ENCODE results near the gene AKAP8. TPM values are rescaled to one million over a fixed set of nuclear protein-coding genes. Genes with fewer than 3 reads are reported as not detected.

Gene AKAP8
- polyA plus RNA-seq, 1 donor (not counting 4 experiments of a cell fraction or from before 2014, with no cell fraction given): 18.1 TPM

- Histone ChIP-seq H3K9me3 (ENCODE audit: control insufficient read depth, low read depth, low read length) (no peaks in the 10 kb centered on the region), H3K4me3 (ENCODE audit: control insufficient read depth in 2 of 3, extremely low read depth in 1 of 3, insufficient read depth in 2 of 3, low read depth in 1 of 3, low read length in 3 of 3) (no peak overlapping the region), H3K36me3 (ENCODE audit: control insufficient read depth in 2 of 2, extremely low read depth in 1 of 2, insufficient read depth in 2 of 2, low read length in 2 of 2) (peaks cover 46 to 52% of the 10 kb centered on the region in 2 experiments), H3K27ac (ENCODE audit: control insufficient read depth, insufficient read depth, low read length) (no peak overlapping the region), H2AFZ (ENCODE audit: control insufficient read depth, low read length) (no peak overlapping the region), H3K9me1 (ENCODE audit: control insufficient read depth, extremely low read depth, insufficient read depth, low read length) (no peaks in the 10 kb centered on the region), H3K4me2 (ENCODE audit: control insufficient read depth, extremely low read depth, insufficient read depth, low read depth, low read length) (no peak overlapping the region), H3K4me1 (ENCODE audit: control insufficient read depth, extremely low read depth, insufficient read depth, low read length) (no peaks in the 10 kb centered on the region), H3K9ac (ENCODE audit: control insufficient read depth, extremely low read depth, insufficient read depth, low read length) (no peak overlapping the region), H3K27me3 (ENCODE audit: control insufficient read depth, extremely low read depth, insufficient read depth, low read length) (no peaks in the 10 kb centered on the region), H3K79me2 (ENCODE audit: control insufficient read depth, insufficient read depth, low read length) (peaks cover 23% of the 10 kb centered on the region), H4K20me1 (ENCODE audit: control insufficient read depth, extremely low read depth, insufficient read depth, low read length) (no peaks in the 10 kb centered on the region)
- dilution Hi-C loops (cut with MboI; ENCODE audit: extremely low pct_ligation_motif_present, low sequenced_read_pairs): no loop called here
- DNase-seq (ENCODE audit: low read depth, low spot score): no peak
- no peak for TF ChIP-seq EZH2 (IDR thresholded peaks at IDR 0.05; ENCODE audit: low read length)
- TF ChIP-seq CTCF (optimal IDR thresholded peaks at IDR 0.05 in 1 of 3, IDR thresholded peaks at IDR 0.05 in 1 of 3, conservative IDR thresholded peaks at IDR 0.05 in 1 of 3; ENCODE audit: extremely low read depth in 1 of 3, insufficient read depth in 2 of 3, low read length in 3 of 3): no peak
- no peak for FAIRE-seq
Measured at GRCh38 chr19:15369594-15369891, 10.0 kb downstream of the AKAP8 start.

- H3K9me3 ChIP-seq (ENCODE audit: control insufficient read depth, low read depth, low read length): no peaks in the 10 kb centered on the region
- no peak for DNase-seq (ENCODE audit: low read depth, low spot score)
- H3K36me3 ChIP-seq (ENCODE audit: control insufficient read depth in 2 of 2, extremely low read depth in 1 of 2, insufficient read depth in 2 of 2, low read length in 2 of 2): peaks cover 43 to 50% of the 10 kb centered on the region in 2 experiments
- peaks cover 17% of the 10 kb centered on the region for H3K79me2 ChIP-seq (ENCODE audit: control insufficient read depth, insufficient read depth, low read length)
- H3K27ac ChIP-seq (ENCODE audit: control insufficient read depth, insufficient read depth, low read length): no peak overlapping the region
- dilution Hi-C loops (cut with MboI; ENCODE audit: extremely low pct_ligation_motif_present, low sequenced_read_pairs): no loop called here
- H3K4me3 ChIP-seq (ENCODE audit: control insufficient read depth in 2 of 3, extremely low read depth in 1 of 3, insufficient read depth in 2 of 3, low read depth in 1 of 3, low read length in 3 of 3): no peak overlapping the region
- H2AFZ ChIP-seq (ENCODE audit: control insufficient read depth, low read length): no peak overlapping the region
- no peaks in the 10 kb centered on the region for H3K9me1 ChIP-seq (ENCODE audit: control insufficient read depth, extremely low read depth, insufficient read depth, low read length)
- no peak overlapping the region for H3K4me2 ChIP-seq (ENCODE audit: control insufficient read depth, extremely low read depth, insufficient read depth, low read depth, low read length)
- H3K9ac ChIP-seq (ENCODE audit: control insufficient read depth, extremely low read depth, insufficient read depth, low read length): no peak overlapping the region
- TF ChIP-seq CTCF (optimal IDR thresholded peaks at IDR 0.05 in 1 of 3, IDR thresholded peaks at IDR 0.05 in 1 of 3, conservative IDR thresholded peaks at IDR 0.05 in 1 of 3; ENCODE audit: extremely low read depth in 1 of 3, insufficient read depth in 2 of 3, low read length in 3 of 3) (no peak), EZH2 (IDR thresholded peaks at IDR 0.05; ENCODE audit: low read length) (no peak)
- no peaks in the 10 kb centered on the region for H3K27me3 ChIP-seq (ENCODE audit: control insufficient read depth, extremely low read depth, insufficient read depth, low read length)
- no peak for FAIRE-seq
- no peaks in the 10 kb centered on the region for H4K20me1 ChIP-seq (ENCODE audit: control insufficient read depth, extremely low read depth, insufficient read depth, low read length)
- H3K4me1 ChIP-seq (ENCODE audit: control insufficient read depth, extremely low read depth, insufficient read depth, low read length): no peaks in the 10 kb centered on the region
Measured at GRCh38 chr19:15368798-15369593, 10.6 kb downstream of the AKAP8 start.

All from keratinocyte (primary cell).